ENCODE results near the gene PRPH2.

GRCh38 chr6:42709871-42710270 is 12.5 kb downstream of the PRPH2 start:
- TF ChIP-seq POLR2AphosphoS5 (IDR thresholded peaks at IDR 0.05; ENCODE audit: low read depth, low read length) (no peak), POLR2A (IDR thresholded peaks at IDR 0.05; ENCODE audit: low read depth, low read length) (no peak), PAX5 (IDR thresholded peaks at IDR 0.05; ENCODE audit: insufficient read depth, low read length, severe bottlenecking) (no peak), TAF1 (IDR thresholded peaks at IDR 0.05; ENCODE audit: low read depth, low read length) (no peak), POU2F2 (IDR thresholded peaks at IDR 0.05; ENCODE audit: low read depth, low read length) (no peak)
